NCI-H82 (cell line): Measurements from ENCODE around the gene CHRNB1.

Experiments used
- DNase-seq: peaks from one replicate; lab custom pipeline; 2025; lab: John Stamatoyannopoulos, UW

Gene CHRNB1, protein sequence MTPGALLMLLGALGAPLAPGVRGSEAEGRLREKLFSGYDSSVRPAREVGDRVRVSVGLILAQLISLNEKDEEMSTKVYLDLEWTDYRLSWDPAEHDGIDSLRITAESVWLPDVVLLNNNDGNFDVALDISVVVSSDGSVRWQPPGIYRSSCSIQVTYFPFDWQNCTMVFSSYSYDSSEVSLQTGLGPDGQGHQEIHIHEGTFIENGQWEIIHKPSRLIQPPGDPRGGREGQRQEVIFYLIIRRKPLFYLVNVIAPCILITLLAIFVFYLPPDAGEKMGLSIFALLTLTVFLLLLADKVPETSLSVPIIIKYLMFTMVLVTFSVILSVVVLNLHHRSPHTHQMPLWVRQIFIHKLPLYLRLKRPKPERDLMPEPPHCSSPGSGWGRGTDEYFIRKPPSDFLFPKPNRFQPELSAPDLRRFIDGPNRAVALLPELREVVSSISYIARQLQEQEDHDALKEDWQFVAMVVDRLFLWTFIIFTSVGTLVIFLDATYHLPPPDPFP

DNA sequence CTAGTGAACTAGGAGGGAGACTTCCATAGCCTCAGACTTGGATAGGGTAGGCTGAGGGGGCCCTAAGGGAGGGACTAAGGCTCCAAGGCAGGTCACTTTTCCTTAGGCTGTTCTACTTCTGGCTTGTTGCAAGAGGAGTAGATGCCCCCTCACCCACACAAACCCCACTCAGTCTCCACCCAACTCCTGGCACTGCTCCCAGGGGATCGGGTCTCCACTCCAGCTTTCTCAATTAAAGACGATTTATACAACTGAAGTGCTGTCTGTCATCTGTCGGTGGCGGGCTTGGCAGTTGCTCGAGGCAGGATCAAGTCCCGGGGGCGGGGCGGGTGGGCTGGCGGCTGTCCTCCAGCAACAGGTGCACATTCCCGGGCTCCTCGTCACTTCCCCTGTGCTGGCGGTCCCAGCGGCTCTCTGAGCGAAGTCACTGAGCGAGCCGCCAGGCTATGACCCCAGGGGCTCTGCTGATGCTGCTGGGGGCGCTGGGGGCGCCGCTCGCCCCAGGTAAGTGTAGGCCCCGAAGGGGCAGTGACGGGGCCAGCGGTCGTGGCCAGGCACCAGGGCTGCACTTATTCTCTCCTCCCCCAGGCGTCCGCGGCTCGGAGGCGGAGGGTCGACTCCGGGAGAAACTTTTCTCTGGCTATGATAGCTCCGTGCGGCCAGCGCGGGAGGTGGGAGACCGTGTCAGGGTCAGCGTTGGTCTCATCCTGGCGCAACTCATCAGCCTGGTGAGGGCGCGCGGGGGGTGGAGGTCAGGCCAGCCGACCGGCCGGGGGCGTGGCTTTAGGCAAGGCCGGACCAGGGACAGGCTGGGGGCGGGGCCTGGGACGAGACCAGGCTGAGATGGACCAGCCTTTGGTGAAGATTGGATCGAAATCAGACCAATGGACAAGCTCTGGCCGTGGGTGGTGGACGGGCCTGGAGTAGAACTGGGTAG is at the start of gene CHRNB1:
TSS of gene CHRNB1 (plus strand) at position 380 of the 937 bp plus-strand sequence. CDS start at position 447, 67 bp downstream.
- DNase-seq = peak; percentile 95

- no peak for DNase-seq
Observed at GRCh38 chr17:7396147-7396546, 48.7 kb upstream of the CHRNB1 start.

GRCh38 chr17:7398612-7399011 is 46.2 kb upstream of the CHRNB1 start:
- no peak for DNase-seq

GRCh38 chr17:7403043-7403726 is 41.7 kb upstream of the CHRNB1 start:
- DNase-seq = peak; percentile 87

GRCh38 chr17:7403727-7403976 is 41.2 kb upstream of the CHRNB1 start:
- DNase-seq = peak; percentile 95

GRCh38 chr17:7403977-7404736 is 40.7 kb upstream of the CHRNB1 start, which contains the start of gene TMEM256:
Gene TMEM256, minus strand, starts transcription at chr17:7404097. Its CDS starts 13 bp downstream, at chr17:7404084.
- DNase-seq = peak; percentile 100

- DNase-seq = peak; percentile 81
Observed at GRCh38 chr17:7404737-7405349, 40.0 kb upstream of the CHRNB1 start.

GRCh38 chr17:7405350-7406234 is 39.3 kb upstream of the CHRNB1 start:
- DNase-seq = peak; percentile 60

- DNase-seq = peak; percentile 43
Observed at GRCh38 chr17:7406235-7406825, 38.5 kb upstream of the CHRNB1 start.

DNA sequence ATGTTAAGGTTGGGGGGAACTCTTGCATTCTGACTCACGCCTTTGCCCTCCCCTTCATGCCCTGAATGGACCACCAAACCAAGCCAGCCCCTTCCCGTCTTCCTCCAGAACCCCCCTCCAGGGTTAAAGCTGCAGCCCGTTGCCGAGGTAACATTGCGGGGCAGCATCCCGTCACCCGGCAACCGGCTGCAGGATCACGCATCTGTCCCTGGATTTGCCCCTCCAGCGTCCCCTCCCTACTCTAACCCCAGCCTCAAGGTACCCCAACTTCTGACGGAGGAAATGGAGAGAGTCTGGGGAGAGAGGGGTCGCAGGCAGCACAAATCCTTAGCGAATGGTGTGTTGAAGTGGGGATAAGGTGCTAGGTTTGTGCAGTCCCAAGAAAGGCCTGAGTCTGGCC is 37.8 kb upstream of the CHRNB1 start:
- DNase-seq = no peak

DNA sequence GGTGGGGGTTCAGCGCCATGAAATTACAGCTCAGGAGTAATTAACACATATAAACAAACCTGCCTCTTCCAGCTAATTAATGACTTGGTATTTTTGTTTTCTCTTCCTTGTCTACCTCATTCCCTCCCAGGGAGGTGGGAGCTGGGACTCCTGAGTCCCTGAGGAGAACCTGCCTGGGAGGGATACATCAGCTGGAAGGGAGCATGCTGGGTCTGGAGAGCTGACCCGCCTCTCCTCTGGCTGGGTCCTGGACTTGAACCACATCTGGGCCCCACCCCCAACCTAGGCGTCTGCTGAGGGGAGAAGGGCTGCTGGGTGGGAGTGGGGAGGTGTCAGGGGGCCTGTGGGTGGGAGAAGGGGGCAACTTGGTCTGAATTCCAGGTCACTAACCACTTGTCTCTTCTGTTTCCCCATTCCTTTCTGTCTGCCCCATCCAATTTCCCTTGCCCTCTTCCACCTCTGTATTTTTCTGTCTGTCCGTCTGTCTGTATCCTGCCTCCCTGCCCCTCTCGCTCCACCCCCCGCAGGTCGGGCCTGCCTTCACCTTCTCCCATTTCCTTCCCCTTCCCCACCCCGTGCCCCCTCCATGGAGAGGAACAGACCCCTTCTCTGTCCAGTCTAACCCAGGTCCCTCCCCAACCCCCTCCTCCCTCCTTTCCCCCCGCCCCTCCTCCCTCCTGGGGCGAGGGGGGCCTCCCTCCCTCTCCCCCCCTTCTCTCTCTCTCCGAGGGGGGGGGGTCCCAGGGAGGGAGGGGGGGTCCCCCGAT is 37.2 kb upstream of the CHRNB1 start, which contains the start of gene NLGN2:
TSS of gene NLGN2 (plus strand) at position 361 of the 767 bp plus-strand sequence. CDS start 411 bp downstream, outside the sequence.
- DNase-seq = no peak

GRCh38 chr17:7408252-7408727 is 36.6 kb upstream of the CHRNB1 start:
- DNase-seq = no peak

- no peak for DNase-seq
Observed at GRCh38 chr17:7408863-7409262, 36.0 kb upstream of the CHRNB1 start.

GRCh38 chr17:7409716-7410115 is 35.1 kb upstream of the CHRNB1 start:
- DNase-seq = no peak

GRCh38 chr17:7410634-7411426 is 34.0 kb upstream of the CHRNB1 start:
- no peak for DNase-seq

DNA sequence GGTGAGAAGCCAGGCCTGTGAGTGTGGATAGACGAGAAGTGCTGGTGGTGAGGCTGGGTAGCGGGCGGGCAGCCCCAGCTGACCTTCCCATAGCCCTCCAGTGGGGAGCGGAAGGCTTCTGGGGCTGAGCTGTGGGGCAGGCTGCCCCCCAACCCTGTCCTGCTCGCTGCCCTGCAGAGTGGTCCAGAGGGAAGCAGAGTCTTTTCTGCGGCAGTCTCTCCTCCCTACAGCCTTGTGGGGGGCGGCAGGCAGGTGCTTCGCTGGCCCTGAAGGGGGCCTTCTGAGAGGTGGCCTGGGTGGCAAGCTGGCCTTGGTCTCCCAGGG is 33.5 kb upstream of the CHRNB1 start:
- no peak for DNase-seq

GRCh38 chr17:7413346-7413985 is 31.4 kb upstream of the CHRNB1 start:
- DNase-seq = no peak
